ENCODE results near the gene TOR2A.

Gene TOR2A

GRCh38 chr9:127698985-127699670, 36.0 kb downstream of the TOR2A start:
- no peak for TF ChIP-seq CTCF (IDR thresholded peaks at IDR 0.05; ENCODE audit: low read depth, low read length)
- DNase-seq (ENCODE audit: low read depth in 2 of 2), result peak; percentile 98 to 99
- H3K4me3 ChIP-seq (replicated peaks in 1 of 2; ENCODE audit: low read depth in 2 of 2, low read length in 2 of 2), result peak overlapping the region; percentile 26 to 34

- TF ChIP-seq CTCF (IDR thresholded peaks at IDR 0.05; ENCODE audit: low read depth, low read length), result no peak
- no peak for DNase-seq (ENCODE audit: low read depth in 2 of 2)
- H3K4me3 ChIP-seq (replicated peaks in 1 of 2; ENCODE audit: low read depth in 2 of 2, low read length in 2 of 2), result no peak overlapping the region
Measured at GRCh38 chr9:127698386-127698785, 36.7 kb downstream of the TOR2A start.

- no peak for TF ChIP-seq CTCF (IDR thresholded peaks at IDR 0.05; ENCODE audit: low read depth, low read length)
- DNase-seq (ENCODE audit: low read depth in 2 of 2), result no peak
- H3K4me3 ChIP-seq (replicated peaks in 1 of 2; ENCODE audit: low read depth in 2 of 2, low read length in 2 of 2), result no peak overlapping the region
Measured at GRCh38 chr9:127697575-127697974, 37.5 kb downstream of the TOR2A start.

GRCh38 chr9:127694890-127695720, 40.0 kb downstream of the TOR2A start:
- peak in 1 of 2 donors; percentile 14 for DNase-seq (ENCODE audit: low read depth in 2 of 2)
- no peak for TF ChIP-seq CTCF (IDR thresholded peaks at IDR 0.05; ENCODE audit: low read depth, low read length)
- H3K4me3 ChIP-seq (replicated peaks in 1 of 2; ENCODE audit: low read depth in 2 of 2, low read length in 2 of 2), result no peak overlapping the region

- TF ChIP-seq CTCF (IDR thresholded peaks at IDR 0.05; ENCODE audit: low read depth, low read length), result no peak
- DNase-seq (ENCODE audit: low read depth in 2 of 2), result no peak
- no peak overlapping the region for H3K4me3 ChIP-seq (replicated peaks in 1 of 2; ENCODE audit: low read depth in 2 of 2, low read length in 2 of 2)
Measured at GRCh38 chr9:127693697-127694096, 41.4 kb downstream of the TOR2A start.

- no peak overlapping the region for H3K4me3 ChIP-seq (replicated peaks in 1 of 2; ENCODE audit: low read depth in 2 of 2, low read length in 2 of 2)
- TF ChIP-seq CTCF (IDR thresholded peaks at IDR 0.05; ENCODE audit: low read depth, low read length), result no peak
- no peak for DNase-seq (ENCODE audit: low read depth in 2 of 2)
Measured at GRCh38 chr9:127693143-127693542, 42.0 kb downstream of the TOR2A start.
